ENCODE results near the gene SCGB1C1.

SCGB1C1 gene

DNA sequence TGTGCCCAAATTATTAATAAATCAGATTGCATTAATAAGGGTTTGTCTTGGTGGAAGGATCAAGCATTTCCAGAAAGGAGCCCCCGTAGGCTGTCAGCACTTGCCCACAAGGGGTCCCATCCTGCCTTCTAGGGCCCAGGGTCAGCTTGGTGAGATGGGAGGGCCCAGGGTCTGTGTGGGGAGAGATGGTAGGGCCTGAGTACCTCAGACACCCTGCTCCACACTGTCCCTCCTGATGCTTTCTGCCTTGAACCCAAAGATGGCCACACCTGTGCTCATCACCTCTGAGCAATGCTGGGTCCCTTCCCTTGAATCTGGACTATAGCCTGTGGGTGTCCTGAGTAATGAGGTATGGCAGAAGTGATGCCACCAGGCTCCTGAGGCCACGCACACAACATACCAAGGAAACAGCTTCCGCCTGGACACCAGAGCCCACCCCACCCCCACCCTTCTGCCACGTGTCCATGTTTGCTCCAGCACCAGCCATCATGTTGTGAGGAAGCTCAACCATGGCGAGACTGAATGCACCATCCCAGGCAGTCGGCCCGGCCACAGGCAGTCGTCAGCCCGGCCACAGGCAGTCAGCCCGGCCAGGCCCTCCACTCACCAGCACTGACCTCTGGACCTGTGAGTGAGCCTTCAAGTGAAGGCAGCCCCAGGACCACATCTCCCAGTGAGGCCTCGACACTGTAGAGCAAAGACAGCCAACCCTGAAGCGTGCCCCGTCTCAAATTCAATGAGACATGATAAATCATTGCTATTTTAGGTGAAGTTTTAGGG lies 7.5 kb downstream of the SCGB1C1 start:
- H3K4me1 ChIP-seq: no peaks in the 10 kb centered on the region
- H3K36me3 ChIP-seq (replicated peaks): peaks cover 9% of the 10 kb centered on the region
- in situ Hi-C loops (cut with MboI; ENCODE audit: low sequenced_read_pairs): no loop called here
- DNase-seq (ENCODE audit: low spot score in 2 of 2): peak in 1 of 2 experiments; percentile 6
- no peaks in the 10 kb centered on the region for H3K9me3 ChIP-seq
- no peaks in the 10 kb centered on the region for H3K27me3 ChIP-seq (ENCODE audit: low read depth)
- no peak overlapping the region for H3K4me3 ChIP-seq

- no peaks in the 10 kb centered on the region for H3K9me3 ChIP-seq
- in situ Hi-C loops (cut with MboI; ENCODE audit: low sequenced_read_pairs): no loop called here
- peaks cover 15% of the 10 kb centered on the region for H3K36me3 ChIP-seq (replicated peaks)
- H3K4me1 ChIP-seq: no peaks in the 10 kb centered on the region; the same call in 1 of the 2 replicates
- DNase-seq (ENCODE audit: low spot score in 2 of 2): peak in 1 of 2 experiments; percentile 2
- no peak overlapping the region for H3K4me3 ChIP-seq
- H3K27me3 ChIP-seq (ENCODE audit: low read depth): no peaks in the 10 kb centered on the region
Measured at GRCh38 chr11:201966-202365, 9.1 kb downstream of the SCGB1C1 start.

GRCh38 chr11:202490-202889 lies 9.6 kb downstream of the SCGB1C1 start:
- no peak overlapping the region for H3K4me3 ChIP-seq
- DNase-seq (ENCODE audit: low spot score in 2 of 2): no peak
- no peaks in the 10 kb centered on the region; the same call in 1 of the 2 replicates for H3K4me1 ChIP-seq
- H3K36me3 ChIP-seq (replicated peaks): peaks cover 15% of the 10 kb centered on the region
- no peaks in the 10 kb centered on the region for H3K27me3 ChIP-seq (ENCODE audit: low read depth)
- H3K9me3 ChIP-seq: no peaks in the 10 kb centered on the region
- in situ Hi-C loops (cut with MboI; ENCODE audit: low sequenced_read_pairs): no loop called here

GRCh38 chr11:203056-203944 lies 10.4 kb downstream of the SCGB1C1 start:
- H3K4me1 ChIP-seq: no peaks in the 10 kb centered on the region; the same call in 1 of the 2 replicates

DNA sequence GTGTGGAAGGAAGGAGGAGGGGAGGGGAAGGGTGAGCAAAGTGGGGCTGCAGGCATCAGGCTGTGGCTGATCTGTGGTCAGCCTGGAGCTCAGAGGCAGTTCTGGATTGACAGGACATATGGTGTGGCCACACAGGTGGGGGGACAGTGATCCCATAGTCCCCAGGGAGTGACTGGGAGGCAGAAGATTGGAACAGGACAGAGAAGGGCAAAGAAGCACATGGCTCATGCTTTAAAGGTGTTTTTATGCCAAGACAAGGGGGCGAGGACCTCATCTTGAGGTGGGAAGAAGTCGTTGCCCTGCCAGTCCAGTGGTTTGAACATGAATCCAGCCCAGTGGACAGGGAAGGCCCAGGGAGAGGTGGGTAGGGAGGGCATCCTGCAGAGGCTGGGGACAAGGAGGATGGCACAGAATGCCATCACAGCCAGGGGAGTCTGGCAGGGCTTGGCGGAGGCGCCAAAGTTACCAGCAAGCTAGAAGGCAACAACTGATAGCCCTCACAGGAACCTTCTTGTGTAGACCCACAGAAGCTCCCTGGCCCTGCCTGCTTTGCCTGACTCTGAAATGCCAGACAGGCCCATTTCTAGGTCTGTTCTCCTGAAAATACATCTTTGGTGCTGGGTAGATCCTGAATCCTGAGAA lies 11.2 kb downstream of the SCGB1C1 start:
- Histone ChIP-seq H3K9me3 (no peaks in the 10 kb centered on the region), H3K27me3 (ENCODE audit: low read depth) (no peaks in the 10 kb centered on the region), H3K36me3 (replicated peaks) (peaks cover 15% of the 10 kb centered on the region), H3K4me1 (no peaks in the 10 kb centered on the region; the same call in 1 of the 2 replicates), H3K4me3 (no peak overlapping the region)
- DNase-seq (ENCODE audit: low spot score in 2 of 2): peak in 1 of 2 experiments; percentile 4
- in situ Hi-C loops (cut with MboI; ENCODE audit: low sequenced_read_pairs): no loop called here

More at GRCh38 chr11:203056-203944, 10.4 kb downstream of the SCGB1C1 start:
- peaks cover 15% of the 10 kb centered on the region for H3K36me3 ChIP-seq (replicated peaks)
- no peak overlapping the region for H3K4me3 ChIP-seq
- DNase-seq (ENCODE audit: low spot score in 2 of 2): peak in 1 of 2 experiments; percentile 5
- in situ Hi-C loops (cut with MboI; ENCODE audit: low sequenced_read_pairs): no loop called here
- no peaks in the 10 kb centered on the region for H3K9me3 ChIP-seq
- H3K27me3 ChIP-seq (ENCODE audit: low read depth): no peaks in the 10 kb centered on the region

- H3K36me3 ChIP-seq (replicated peaks): peaks cover 17% of the 10 kb centered on the region
- DNase-seq (ENCODE audit: low spot score in 2 of 2): peak in 1 of 2 experiments; percentile 4
- H3K27me3 ChIP-seq (ENCODE audit: low read depth): no peaks in the 10 kb centered on the region
- peaks cover 2% of the 10 kb centered on the region for H3K4me1 ChIP-seq
- in situ Hi-C loops (cut with MboI; ENCODE audit: low sequenced_read_pairs): no loop called here
- no peak overlapping the region for H3K4me3 ChIP-seq
- H3K9me3 ChIP-seq: no peaks in the 10 kb centered on the region
Measured at GRCh38 chr11:204587-205109, 11.8 kb downstream of the SCGB1C1 start.

DNA sequence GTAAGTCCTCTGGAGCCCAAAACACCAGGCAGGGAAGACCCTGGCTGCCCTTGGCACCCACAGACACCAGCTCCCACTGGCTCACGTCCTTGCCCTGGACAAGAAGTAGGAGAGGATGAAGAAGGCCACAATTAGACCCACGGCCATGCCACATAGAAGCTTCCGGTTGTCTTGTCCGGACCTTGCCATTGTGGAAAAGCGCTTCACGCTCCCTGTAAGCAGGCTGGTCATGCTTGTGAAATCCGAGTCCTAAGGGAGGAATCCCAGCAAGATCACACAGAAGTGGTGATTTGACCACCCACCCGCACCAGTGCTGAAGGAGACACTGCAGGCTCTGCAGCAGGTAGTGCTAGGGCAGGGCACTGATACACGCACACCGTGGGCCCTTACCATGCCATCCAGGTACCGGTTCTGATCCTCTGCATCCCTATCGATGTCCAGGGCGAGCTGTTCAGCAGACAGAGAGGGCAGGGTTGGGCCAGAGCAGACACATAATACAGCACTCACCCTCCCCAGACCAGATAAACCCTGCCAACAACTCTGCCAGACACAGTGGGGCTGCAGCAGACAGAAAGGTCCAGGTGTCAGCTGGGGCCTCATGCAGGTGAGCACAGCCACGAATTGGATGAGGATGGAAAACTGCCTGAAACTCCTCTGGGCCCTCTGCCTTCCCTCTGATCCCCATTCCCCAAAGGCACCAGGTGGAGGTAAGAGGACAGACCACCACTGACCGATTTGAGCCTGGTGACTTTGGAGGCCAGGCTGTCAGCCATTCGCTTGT lies 12.5 kb downstream of the SCGB1C1 start:
- H3K4me1 ChIP-seq: peaks cover 6% of the 10 kb centered on the region
- H3K27me3 ChIP-seq (ENCODE audit: low read depth): no peaks in the 10 kb centered on the region
- H3K9me3 ChIP-seq: no peaks in the 10 kb centered on the region
- DNase-seq (ENCODE audit: low spot score in 2 of 2): no peak
- 0 out of 2 replicates have a peak overlapping the region, but pooled peaks have one; percentile 91 for H3K4me3 ChIP-seq
- in situ Hi-C loops (cut with MboI; ENCODE audit: low sequenced_read_pairs): no loop called here
- H3K36me3 ChIP-seq (replicated peaks): peaks cover 25% of the 10 kb centered on the region

DNA sequence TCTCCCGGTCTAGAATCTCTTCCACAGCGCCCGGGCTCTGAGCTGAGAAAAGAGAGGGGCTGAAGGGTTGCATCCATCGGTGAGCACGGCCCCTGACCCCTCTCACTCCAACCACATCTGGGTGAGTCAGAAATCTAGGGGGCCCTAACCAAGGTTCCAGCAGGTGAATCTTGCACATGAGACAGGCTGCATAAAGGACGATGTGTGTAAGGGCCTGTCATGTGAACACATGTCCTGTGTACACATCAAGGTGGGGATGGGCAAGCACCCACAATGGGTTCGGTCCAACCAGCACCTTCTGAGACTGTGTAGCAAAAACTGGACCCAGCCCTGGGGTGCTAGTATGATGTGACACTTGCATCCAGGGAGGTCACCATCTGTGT lies 13.1 kb downstream of the SCGB1C1 start:
- Histone ChIP-seq H3K36me3 (replicated peaks) (peaks cover 31% of the 10 kb centered on the region), H3K4me1 (peaks cover 6% of the 10 kb centered on the region), H3K4me3 (peak overlapping the region; percentile 91), H3K27me3 (ENCODE audit: low read depth) (no peaks in the 10 kb centered on the region), H3K9me3 (no peaks in the 10 kb centered on the region)
- in situ Hi-C loops (cut with MboI; ENCODE audit: low sequenced_read_pairs): no loop called here
- peak in 1 of 2 experiments; percentile 5 for DNase-seq (ENCODE audit: low spot score in 2 of 2)

DNA sequence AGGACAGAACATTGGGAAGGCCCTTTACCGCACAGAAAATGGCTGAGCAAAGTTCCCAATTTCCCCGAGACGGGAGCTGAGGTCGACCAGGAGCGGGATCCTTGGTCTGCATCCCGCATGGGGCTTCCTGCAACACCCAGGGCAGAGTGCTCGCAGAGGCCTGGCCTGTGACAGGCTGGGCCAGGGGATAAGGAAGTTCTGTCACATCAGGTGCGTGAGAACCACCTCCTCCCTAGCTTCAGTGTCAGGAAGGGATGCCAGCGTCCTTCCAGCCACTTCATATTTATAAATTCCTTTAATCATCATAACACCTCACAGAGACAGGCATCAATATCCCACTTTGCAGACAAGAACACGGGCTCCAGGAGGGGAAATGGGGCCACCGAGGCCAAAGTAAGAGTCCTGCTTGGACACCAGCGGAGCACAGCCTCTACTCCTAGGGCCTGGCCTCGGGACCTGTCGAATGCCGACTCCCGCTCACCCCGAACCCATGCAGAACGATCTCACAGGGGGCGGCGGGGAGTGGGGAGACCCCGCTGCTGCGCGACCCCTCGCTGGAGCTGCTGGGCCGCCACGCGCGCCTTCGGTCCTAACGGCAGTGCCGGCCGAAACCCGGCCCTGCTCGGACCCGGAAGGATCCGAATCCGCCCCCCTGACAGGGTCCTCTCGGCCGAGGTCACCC lies 13.8 kb downstream of the SCGB1C1 start:
- peak in 1 of 2 experiments; percentile 15 for DNase-seq (ENCODE audit: low spot score in 2 of 2)
- Histone ChIP-seq H3K4me3 (peak overlapping the region; percentile 91), H3K27me3 (ENCODE audit: low read depth) (no peaks in the 10 kb centered on the region), H3K36me3 (replicated peaks) (peaks cover 38% of the 10 kb centered on the region), H3K4me1 (peaks cover 6% of the 10 kb centered on the region), H3K9me3 (no peaks in the 10 kb centered on the region)
- in situ Hi-C loops (cut with MboI; ENCODE audit: low sequenced_read_pairs): no loop called here

GRCh38 chr11:207208-207862 lies 14.5 kb downstream of the SCGB1C1 start, which contains the start of the genes BET1L and RIC8A:
Gene BET1L (minus strand): TSS chr11:207399. CDS start chr11:207321, 78 bp downstream.
Gene RIC8A (plus strand): TSS chr11:207708. CDS start chr11:208855, 1,147 bp downstream.
- peaks cover 44% of the 10 kb centered on the region for H3K36me3 ChIP-seq (replicated peaks)
- H3K4me1 ChIP-seq: peaks cover 6% of the 10 kb centered on the region
- H3K4me3 ChIP-seq: peak within 1 kb of the TSS; percentile 91
- no peaks in the 10 kb centered on the region for H3K9me3 ChIP-seq
- DNase-seq (ENCODE audit: low spot score in 2 of 2): peak; percentile 96 to 98
- in situ Hi-C loops (cut with MboI; ENCODE audit: low sequenced_read_pairs): no loop called here
- no peaks in the 10 kb centered on the region for H3K27me3 ChIP-seq (ENCODE audit: low read depth)

DNA sequence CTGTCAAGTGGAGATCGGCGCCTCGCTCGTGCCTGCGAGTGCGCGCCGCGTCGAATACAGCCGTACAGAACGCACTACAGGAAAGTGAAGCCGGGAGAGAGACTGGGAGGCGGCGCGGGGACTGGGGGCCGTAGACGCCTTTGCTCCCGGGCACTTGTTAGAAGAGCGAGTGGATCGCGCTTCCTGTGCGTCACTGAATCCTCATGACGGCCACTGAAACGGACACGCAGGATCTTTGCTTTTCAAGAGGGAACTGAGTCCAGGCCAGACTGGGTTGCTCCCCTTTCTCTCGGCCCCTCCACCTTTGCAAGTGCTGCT lies 14.9 kb downstream of the SCGB1C1 start:
- in situ Hi-C loops (cut with MboI; ENCODE audit: low sequenced_read_pairs): no loop called here
- H3K27me3 ChIP-seq (ENCODE audit: low read depth): no peaks in the 10 kb centered on the region
- peak in 1 of 2 experiments; percentile 9 for DNase-seq (ENCODE audit: low spot score in 2 of 2)

More for the DNA sequence above, 14.9 kb downstream of the SCGB1C1 start:
- Histone ChIP-seq H3K4me1 (peaks cover 6% of the 10 kb centered on the region), H3K36me3 (replicated peaks) (peaks cover 49% of the 10 kb centered on the region), H3K9me3 (no peaks in the 10 kb centered on the region), H3K4me3 (peak overlapping the region; percentile 91)
